ENCODE results near the gene DPP7.
"Not testable (repeated sequence)": the region's sequence is repeated elsewhere in the genome, so short reads cannot be mapped to it uniquely, and the experiment has no call there.

GRCh38 chr9:137135154-137135553 is 20.6 kb upstream of the DPP7 start:
- not testable (repeated sequence) for TF ChIP-seq EZH2 (IDR thresholded peaks at IDR 0.05; ENCODE audit: borderline replicate concordance, insufficient read depth, low read depth, low read length, poor library complexity, severe bottlenecking); CTCF (IDR thresholded peaks at IDR 0.05)
